ENCODE results near the gene PMPCA. TPM values are rescaled to one million over a fixed set of nuclear protein-coding genes. Genes with fewer than 3 reads are reported as not detected.

PMPCA gene
- total and polyA plus RNA-seq, 2 donors (not counting 3 experiments of a cell fraction or from before 2014, with no cell fraction given): 69.0 to 75.3 TPM

DNA sequence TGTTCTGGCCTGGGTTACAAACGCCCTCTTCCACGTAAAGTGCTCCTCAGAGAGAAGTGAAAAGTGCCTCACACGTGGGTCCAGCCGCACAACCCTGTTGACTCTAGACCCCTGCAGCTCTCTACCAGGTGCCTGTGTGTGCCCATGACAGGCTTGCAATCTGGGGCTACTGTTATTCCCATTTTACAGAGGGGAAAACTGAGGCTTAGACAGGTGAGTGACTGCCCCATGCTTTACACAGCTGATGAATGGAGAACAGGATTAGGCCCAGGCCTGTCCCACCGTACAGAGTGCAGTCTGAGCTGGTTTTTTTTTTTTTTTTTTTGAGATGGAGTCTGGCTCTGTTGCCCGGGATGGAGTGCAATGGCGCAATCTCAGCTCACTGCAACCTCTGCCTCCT lies 35.3 kb downstream of the PMPCA start:
- no peak overlapping the region for H2AFZ ChIP-seq (ENCODE audit: low read depth, low read length)
- no peak for TF ChIP-seq POLR2A (IDR thresholded peaks at IDR 0.05; ENCODE audit: low read depth, low read length)
- TF ChIP-seq EZH2 (IDR thresholded peaks at IDR 0.05; ENCODE audit: borderline replicate concordance, low read depth, low read length, severe bottlenecking): no peak
- no peak for TF ChIP-seq POLR2AphosphoS5 (IDR thresholded peaks at IDR 0.05; ENCODE audit: insufficient read depth, low read depth, low read length)
- H3K79me2 ChIP-seq (ENCODE audit: control insufficient read depth, insufficient read depth, low read length): no peaks in the 10 kb centered on the region
- no peak overlapping the region for H3K9ac ChIP-seq (replicated peaks; ENCODE audit: extremely low read depth, insufficient read depth, low read length)
- no peaks in the 10 kb centered on the region for H3K27me3 ChIP-seq (ENCODE audit: control insufficient read depth in 2 of 2, insufficient read depth in 2 of 2, low read length in 2 of 2)
- no peak for FAIRE-seq
- H3K4me2 ChIP-seq (ENCODE audit: insufficient read depth, low read length): no peak overlapping the region
- no peak overlapping the region for H3K27ac ChIP-seq (ENCODE audit: insufficient read depth, low read depth, low read length)
- BruUV-seq (replicated peaks): no TSS peak
- peaks cover 21 to 68% of the 10 kb centered on the region in 2 experiments for H3K36me3 ChIP-seq (ENCODE audit: control insufficient read depth in 2 of 2, extremely low read depth in 1 of 2, insufficient read depth in 2 of 2, low read length in 2 of 2)
- H3K9me3 ChIP-seq (replicated peaks; ENCODE audit: control insufficient read depth, insufficient read depth, low read length): no peaks in the 10 kb centered on the region
- H4K20me1 ChIP-seq (replicated peaks; ENCODE audit: control insufficient read depth, extremely low read depth, insufficient read depth, low read length): no peaks in the 10 kb centered on the region
- no peak overlapping the region for H3K4me3 ChIP-seq (replicated peaks in 1 of 3; ENCODE audit: insufficient read depth in 1 of 3, low read depth in 1 of 3, low read length in 3 of 3)
- H3K4me1 ChIP-seq (ENCODE audit: control insufficient read depth, extremely low read depth, insufficient read depth, low read length): no peaks in the 10 kb centered on the region
- no peak for DNase-seq (ENCODE audit: low read depth, low spot score)
- dilution Hi-C loops (cut with MboI; ENCODE audit: extremely low pct_ligation_motif_present, low sequenced_read_pairs) (no loop called here), intact Hi-C loops (cut with micrococcal nuclease) (no loop called here)
- CTCF ChIA-PET: interaction anchor here (1.1 kb wide), 2 partner anchors 18 to 45 kb away, joined by 3 to 4 read pairs; no protein-coding TSS in a partner anchor
- H3K9me1 ChIP-seq (replicated peaks; ENCODE audit: control insufficient read depth, extremely low read depth, insufficient read depth, low read length): no peaks in the 10 kb centered on the region
- POLR2A ChIA-PET: interaction anchor here (0.6 kb wide), 1 partner anchor 92 kb away, joined by 3 read pairs; no protein-coding TSS in a partner anchor

- BruUV-seq (replicated peaks): TSS peak; percentile 28
- Histone ChIP-seq H3K27ac (ENCODE audit: insufficient read depth, low read depth, low read length) (no peak overlapping the region), H3K36me3 (ENCODE audit: control insufficient read depth in 2 of 2, extremely low read depth in 1 of 2, insufficient read depth in 2 of 2, low read length in 2 of 2) (peaks cover 16 to 65% of the 10 kb centered on the region in 2 experiments), H3K27me3 (ENCODE audit: control insufficient read depth in 2 of 2, insufficient read depth in 2 of 2, low read length in 2 of 2) (no peaks in the 10 kb centered on the region), H3K9ac (replicated peaks; ENCODE audit: extremely low read depth, insufficient read depth, low read length) (no peak overlapping the region), H3K79me2 (ENCODE audit: control insufficient read depth, insufficient read depth, low read length) (no peaks in the 10 kb centered on the region), H3K4me3 (replicated peaks in 1 of 3; ENCODE audit: insufficient read depth in 1 of 3, low read depth in 1 of 3, low read length in 3 of 3) (no peak overlapping the region), H2AFZ (ENCODE audit: low read depth, low read length) (no peak overlapping the region), H3K9me3 (replicated peaks; ENCODE audit: control insufficient read depth, insufficient read depth, low read length) (no peaks in the 10 kb centered on the region), H3K4me2 (ENCODE audit: insufficient read depth, low read length) (no peak overlapping the region), H3K4me1 (ENCODE audit: control insufficient read depth, extremely low read depth, insufficient read depth, low read length) (no peaks in the 10 kb centered on the region), H4K20me1 (replicated peaks; ENCODE audit: control insufficient read depth, extremely low read depth, insufficient read depth, low read length) (no peaks in the 10 kb centered on the region), H3K9me1 (replicated peaks; ENCODE audit: control insufficient read depth, extremely low read depth, insufficient read depth, low read length) (no peaks in the 10 kb centered on the region)
- ChIA-PET POLR2A (no interaction called here), CTCF (no interaction called here)
- DNase-seq (ENCODE audit: low read depth, low spot score): no peak
- dilution Hi-C loops (cut with MboI; ENCODE audit: extremely low pct_ligation_motif_present, low sequenced_read_pairs): no loop called here
- no peak for TF ChIP-seq CTCF (IDR thresholded peaks at IDR 0.05; ENCODE audit: extremely low read depth in 1 of 2, insufficient read depth in 1 of 2, low read depth in 1 of 2, low read length in 2 of 2)
- no peak for TF ChIP-seq POLR2AphosphoS5 (IDR thresholded peaks at IDR 0.05; ENCODE audit: insufficient read depth, low read depth, low read length)
- no peak for TF ChIP-seq MAX (IDR thresholded peaks at IDR 0.05; ENCODE audit: insufficient read depth, insufficient read length)
- no peak for TF ChIP-seq EZH2 (IDR thresholded peaks at IDR 0.05; ENCODE audit: borderline replicate concordance, low read depth, low read length, severe bottlenecking)
- TF ChIP-seq POLR2A (IDR thresholded peaks at IDR 0.05; ENCODE audit: low read depth, low read length): no peak
- no peak for TF ChIP-seq JUN (IDR thresholded peaks at IDR 0.05; ENCODE audit: borderline replicate concordance, insufficient read depth, insufficient read length, low read depth)
- no peak for TF ChIP-seq FOS (IDR thresholded peaks at IDR 0.05; ENCODE audit: borderline replicate concordance, insufficient read depth, low read length)
- TF ChIP-seq GATA2 (IDR thresholded peaks at IDR 0.05; ENCODE audit: insufficient read depth, insufficient read length, low read depth, low read length): no peak
- TF ChIP-seq MYC (IDR thresholded peaks at IDR 0.05; ENCODE audit: low read depth, low read length): no peak
- intact Hi-C loops (cut with micrococcal nuclease): no loop called here
- no peak for FAIRE-seq
Observed at GRCh38 chr9:136447173-136447778, 36.8 kb downstream of the PMPCA start.

Data from endothelial cell of umbilical vein (primary cell).